H1 (cell line): Measurements from ENCODE around the gene CLEC2D. TPM values are rescaled to one million over a fixed set of nuclear protein-coding genes. Genes with fewer than 3 reads are reported as not detected.

ENCODE experiments used
- CTCF ChIA-PET: fragments of 300-600 bp; sonication (Branson Sonifier 250); formaldehyde crosslinking; loops from one replicate; lab custom pipeline; 2021; ENCODE audit not compliant: partially characterized antibody; lab: Charles Lee
- POLR2A ChIA-PET: fragments of 300-600 bp; sonication (Branson Sonifier 250); formaldehyde crosslinking; loops from one replicate; lab custom pipeline; 2021; ENCODE audit warnings: inconsistent platforms; ENCODE audit not compliant: partially characterized antibody; lab: Charles Lee
- DNase-seq, 2 experiments: peaks; one replicate each; pipeline versions ENCODE4 v3.0.0 to v3.0.0-alpha.2; 2010 to 2022; ENCODE audit warnings: low spot score in 2 of 2, low read depth in 1 of 2, mixed read lengths in 1 of 2
- FAIRE-seq: peaks from 2 replicates; lab custom pipeline; 2011; peaks lifted over from hg19 to GRCh38; lab: Jason Lieb, UNC
- H2AFZ ChIP-seq: 2 replicates; pipeline ENCODE4 v1.8.1; 2012; ENCODE audit warnings: low read length, inconsistent platforms
- H2AK5ac ChIP-seq: 2 replicates; pipeline ENCODE4 v1.6.1; 2013; ENCODE audit warnings: low read depth, low read length
- H2BK120ac ChIP-seq: replicated peaks from 2 replicates; pipeline ENCODE3; 2013; ENCODE audit warnings: low read depth, low read length, inconsistent platforms
- H2BK12ac ChIP-seq: 2 replicates; pipeline ENCODE4 v1.6.1; 2013; ENCODE audit warnings: low read depth, low read length
- H2BK15ac ChIP-seq: 2 replicates; pipeline ENCODE4 v1.6.1; 2013; ENCODE audit warnings: low read length
- H2BK20ac ChIP-seq: 2 replicates; pipeline ENCODE4 v1.6.1; 2013; ENCODE audit warnings: low read length
- H2BK5ac ChIP-seq: 2 replicates; pipeline ENCODE4 v1.6.1; 2013; ENCODE audit warnings: low read depth, low read length
- H3K14ac ChIP-seq: 2 replicates; pipeline ENCODE4 v1.6.1; 2013; ENCODE audit warnings: inconsistent platforms; ENCODE audit not compliant: insufficient read length
- H3K18ac ChIP-seq: 2 replicates; pipeline ENCODE4 v1.6.1; 2013; ENCODE audit warnings: low read length; ENCODE audit errors: extremely low read depth
- H3K23ac ChIP-seq: 2 replicates; pipeline ENCODE4 v1.6.1; 2013; ENCODE audit warnings: inconsistent platforms; ENCODE audit not compliant: insufficient read length
- H3K23me2 ChIP-seq: 2 replicates; pipeline ENCODE4 v1.6.1; 2013; ENCODE audit warnings: low read depth, low read length
- H3K27ac ChIP-seq: 2 replicates; pipeline ENCODE4 v1.6.1; 2011; ENCODE audit warnings: low read depth, low read length, inconsistent platforms
- H3K27me3 ChIP-seq, 4 experiments: replicated peaks in 1 of 4; 1 replicate in 1 of 4; 2 replicates in 3 of 4; pipeline versions ENCODE4 v1.6.1 to v1.8.1; 2011 to 2013; ENCODE audit warnings: low read length in 3 of 4, mild to moderate bottlenecking in 3 of 4, inconsistent platforms in 2 of 4, mixed read lengths in 2 of 4, moderate library complexity in 1 of 4; ENCODE audit not compliant: control insufficient read depth in 3 of 4, insufficient read depth in 3 of 4; ENCODE audit errors: extremely low read depth in 1 of 4
- H3K36me3 ChIP-seq, 4 experiments: 2 replicates each; pipeline versions ENCODE4 v1.6.1 to v1.8.1; 2011 to 2013; ENCODE audit warnings: mild to moderate bottlenecking in 4 of 4, low read length in 3 of 4, moderate library complexity in 2 of 4, control low read depth in 1 of 4, inconsistent platforms in 1 of 4; ENCODE audit not compliant: insufficient read depth in 4 of 4, control insufficient read depth in 2 of 4
- H3K4ac ChIP-seq: replicated peaks from 2 replicates; pipeline ENCODE3; 2013; ENCODE audit warnings: low read length, low read depth, mixed read lengths, inconsistent platforms; ENCODE audit not compliant: insufficient read length
- H3K4me1 ChIP-seq, 4 experiments: replicated peaks in 1 of 4; 1 replicate in 1 of 4; 2 replicates in 3 of 4; pipeline versions ENCODE4 v1.6.1 to v1.8.1; 2011 to 2013; ENCODE audit warnings: low read length in 3 of 4, inconsistent platforms in 2 of 4, mixed read lengths in 1 of 4; ENCODE audit not compliant: insufficient read depth in 4 of 4, control insufficient read depth in 3 of 4
- H3K4me2 ChIP-seq, 2 experiments: 2 replicates each; pipeline versions ENCODE4 v1.6.1 to v1.8.1; 2011 to 2013; ENCODE audit warnings: low read depth in 2 of 2, low read length in 2 of 2, control low read depth in 1 of 2, inconsistent platforms in 1 of 2, mild to moderate bottlenecking in 1 of 2; ENCODE audit not compliant: insufficient read depth in 1 of 2
- H3K4me3 ChIP-seq, 4 experiments: fragments of 200-600, 300-600 bp in 1 of 4; sonication (generic), shearing (Covaris generic), sonication (Bioruptor Twin) in 1 of 4; 2 replicates each; pipeline versions ENCODE4 v1.5.1 to v1.8.1; 2011 to 2016; ENCODE audit warnings: low read length in 4 of 4, low read depth in 3 of 4, control low read depth in 2 of 4, inconsistent platforms in 2 of 4, mild to moderate bottlenecking in 2 of 4, mixed read lengths in 1 of 4, moderate library complexity in 1 of 4; ENCODE audit not compliant: insufficient read depth in 2 of 4; ENCODE audit errors: extremely low read depth in 1 of 4
- H3K56ac ChIP-seq: replicated peaks from 2 replicates; pipeline ENCODE3; 2013; ENCODE audit warnings: low read depth, mild to moderate bottlenecking, mixed read lengths, low read length, inconsistent platforms; ENCODE audit not compliant: insufficient read length
- H3K79me1 ChIP-seq: 2 replicates; pipeline ENCODE4 v1.6.1; 2013; ENCODE audit warnings: low read depth, low read length, control low read depth
- H3K79me2 ChIP-seq, 2 experiments: 2 replicates each; pipeline versions ENCODE4 v1.6.1 to v1.8.1; 2012 to 2013; ENCODE audit warnings: low read length in 2 of 2, mild to moderate bottlenecking in 2 of 2, inconsistent platforms in 1 of 2; ENCODE audit not compliant: insufficient read depth in 2 of 2, control insufficient read depth in 1 of 2
- H3K9ac ChIP-seq, 4 experiments: replicated peaks in 1 of 4; 1 replicate in 1 of 4; 2 replicates in 3 of 4; pipeline versions ENCODE4 v1.6.1 to v1.8.1; 2011 to 2013; ENCODE audit warnings: low read depth in 3 of 4, low read length in 3 of 4, control low read depth in 2 of 4, mild to moderate bottlenecking in 2 of 4, moderate library complexity in 2 of 4, inconsistent platforms in 1 of 4; ENCODE audit errors: extremely low read depth in 1 of 4
- H3K9me3 ChIP-seq, 2 experiments: 2 replicates each; pipeline versions ENCODE4 v1.6.1 to v1.8.1; 2012 to 2013; ENCODE audit warnings: mild to moderate bottlenecking in 2 of 2, moderate library complexity in 2 of 2, control low read depth in 1 of 2, inconsistent platforms in 1 of 2, low read depth in 1 of 2, low read length in 1 of 2, mixed read lengths in 1 of 2; ENCODE audit not compliant: insufficient read depth in 2 of 2
- H4K20me1 ChIP-seq, 2 experiments: replicated peaks in 1 of 2; 2 replicates each; pipeline versions ENCODE3 to v1.8.1; 2011 to 2013; ENCODE audit warnings: inconsistent platforms in 2 of 2, low read length in 2 of 2, mild to moderate bottlenecking in 1 of 2; ENCODE audit not compliant: insufficient read depth in 2 of 2, control insufficient read depth in 1 of 2
- H4K5ac ChIP-seq: 2 replicates; pipeline ENCODE4 v1.6.1; 2013; ENCODE audit warnings: low read length, low read depth, mixed read lengths, inconsistent platforms; ENCODE audit not compliant: insufficient read length
- H4K8ac ChIP-seq: 2 replicates; pipeline ENCODE4 v1.8.0; 2013; ENCODE audit warnings: mild to moderate bottlenecking, moderate library complexity, low read length, inconsistent platforms; ENCODE audit not compliant: insufficient read depth; ENCODE audit errors: extremely low read depth
- H4K91ac ChIP-seq: replicated peaks from 2 replicates; pipeline ENCODE3; 2013; ENCODE audit warnings: low read length, mixed read lengths, inconsistent platforms; ENCODE audit not compliant: insufficient read length
- ASH2L ChIP-seq: fragments of 200-600, 300-600 bp; sonication (generic); IDR thresholded peaks from one replicate; pipeline ENCODE4 v1.7.1; 2017; ENCODE audit warnings: low read length
- CHD1 ChIP-seq: IDR thresholded peaks from 2 replicates; pipeline ENCODE4 v1.6.1; 2012; ENCODE audit warnings: low read depth, low read length, improper control_type of control experiment
- EGR1 ChIP-seq: IDR thresholded peaks from 2 replicates; pipeline ENCODE4 v1.6.1; 2011; ENCODE audit warnings: low read depth, low read length, borderline replicate concordance
- EZH2 ChIP-seq: fragments of 200-600 bp; sonication (generic); IDR thresholded peaks from 2 replicates; pipeline ENCODE4 v1.7.1; 2012; ENCODE audit warnings: low read depth, mild to moderate bottlenecking, moderate library complexity, low read length, inconsistent platforms; ENCODE audit not compliant: severe bottlenecking
- FOSL1 ChIP-seq: IDR thresholded peaks from 2 replicates; pipeline ENCODE4 v1.6.1; 2011; ENCODE audit warnings: mild to moderate bottlenecking, low read depth, low read length, moderate library complexity; ENCODE audit not compliant: insufficient read depth
- GABPA ChIP-seq: IDR thresholded peaks from 2 replicates; pipeline ENCODE4 v1.6.1; 2011; ENCODE audit warnings: mild to moderate bottlenecking, low read length, moderate library complexity, borderline replicate concordance; ENCODE audit not compliant: insufficient read depth
- HDAC2 ChIP-seq, 2 experiments: fragments of 300-600 bp in 1 of 2; sonication (generic) in 1 of 2; IDR thresholded peaks; 2 replicates each; pipeline ENCODE4 v1.6.1; 2011 to 2012; ENCODE audit warnings: low read depth in 2 of 2, low read length in 2 of 2, mild to moderate bottlenecking in 2 of 2, moderate library complexity in 2 of 2, borderline replicate concordance in 1 of 2, inconsistent platforms in 1 of 2
- HDAC6 ChIP-seq: IDR thresholded peaks from one replicate; pipeline ENCODE4 v1.7.1; 2012; ENCODE audit warnings: low read depth, mild to moderate bottlenecking, inconsistent platforms, low read length, moderate library complexity
- KDM1A ChIP-seq: fragments of 200-600, 300-600 bp; sonication (generic); IDR thresholded peaks from 2 replicates; pipeline ENCODE4 v1.7.1; 2016; ENCODE audit warnings: mild to moderate bottlenecking, low read length, borderline replicate concordance
- MAFK ChIP-seq: IDR thresholded peaks from 2 replicates; pipeline ENCODE4 v1.6.1; 2012; ENCODE audit warnings: low read depth, mild to moderate bottlenecking, improper control_type of control experiment, low read length
- POLR2AphosphoS5 ChIP-seq: IDR thresholded peaks from 2 replicates; pipeline ENCODE4 v1.6.1; 2011; ENCODE audit warnings: low read depth, low read length
- SIN3A ChIP-seq, 2 experiments: IDR thresholded peaks in 1 of 2; conservative IDR thresholded peaks in 1 of 2; 2 replicates each; pipeline ENCODE4 v1.6.1; 2011 to 2012; ENCODE audit warnings: low read length in 2 of 2, improper control_type of control experiment in 1 of 2, low read depth in 1 of 2, mild to moderate bottlenecking in 1 of 2
- SIX5 ChIP-seq: IDR thresholded peaks from 2 replicates; pipeline ENCODE4 v1.6.1; 2011; ENCODE audit warnings: mild to moderate bottlenecking, low read depth, low read length
- TAF1 ChIP-seq: IDR thresholded peaks from 2 replicates; pipeline ENCODE4 v1.6.1; 2011; ENCODE audit warnings: mild to moderate bottlenecking, low read depth, low read length
- WGBS, 2 experiments: shearing (Covaris generic) in 1 of 2; methylation state at CpG; one replicate each; pipeline versions ENCODE4 v1.1.6 to v1.1.7; 2013 to 2015; ENCODE audit warnings: low lambda C conversion rate in 2 of 2, mixed read lengths in 2 of 2, inconsistent platforms in 1 of 2, low coverage in 1 of 2, missing lambda C conversion rate in 1 of 2; ENCODE audit not compliant: insufficient replicate concordance in 2 of 2, insufficient coverage in 1 of 2, insufficient read length in 1 of 2; ENCODE audit errors: extremely low coverage in 1 of 2, missing lambda C conversion rate in 1 of 2; 5-methylcytosine and 5-hydroxymethylcytosine counted together
- polyA plus RNA-seq, 7 experiments: library from polyadenylated mRNA; depleted of rRNA in 3 of 7; stranded (reverse) in 5 of 7; unstranded in 2 of 7; fragments of >200 nt in 5 of 7; fragments of 200-250 nt in 2 of 7; gene quantifications; 1 replicate in 5 of 7; 2 replicates in 1 of 7; 4 replicates in 1 of 7; pipeline versions ENCODE4 v1.2.1 to v1.2.3, GENCODE V29; 2011 to 2013; ENCODE audit warnings: missing spikeins in 2 of 7, mixed read lengths in 2 of 7
- total RNA-seq: library from RNA; stranded (reverse); fragmentation: NEBNext Ultra II Directional; extraction: Animal tissue kit (Norgen Biotek cat#: 25700); gene quantifications from 2 replicates; pipeline ENCODE4 v1.2.1, GENCODE V29; 2021

Gene CLEC2D
- total and polyA plus RNA-seq, 2 of the 8 experiments (the other 6 are each of a cell fraction or from before 2014, with no cell fraction given): 4.2 to 6.2 TPM

DNA sequence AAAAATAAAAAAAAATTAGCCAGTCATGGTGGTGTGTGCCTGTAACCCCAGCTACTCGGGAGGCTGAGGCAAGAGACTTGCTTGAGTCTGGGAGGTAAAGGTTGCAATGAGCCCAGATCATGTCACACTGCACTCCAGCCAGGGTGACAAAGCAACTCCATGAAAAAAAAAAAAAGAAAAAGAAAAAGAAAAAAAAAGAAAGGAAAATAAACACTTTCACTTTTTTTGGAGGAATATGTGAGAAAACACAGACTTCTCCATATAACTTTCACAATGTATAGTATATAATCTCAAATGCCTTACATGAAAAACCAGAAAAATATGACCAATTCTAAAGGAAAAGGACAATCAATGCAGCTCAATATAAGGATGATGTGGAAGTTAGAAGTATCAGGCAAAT lies 54.5 kb downstream of the CLEC2D start:
- Histone ChIP-seq H4K20me1 (no peaks in the 10 kb centered on the region), H3K56ac (no peak overlapping the region), H2AFZ (no peak overlapping the region), H3K4me1 (no peaks in the 10 kb centered on the region), H4K8ac (no peak overlapping the region), H3K79me1 (no peaks in the 10 kb centered on the region), H3K27me3 (no peaks in the 10 kb centered on the region), H3K79me2 (no peaks in the 10 kb centered on the region), H3K9me3 (no peaks in the 10 kb centered on the region), H2BK15ac (no peak overlapping the region), H3K23me2 (no peaks in the 10 kb centered on the region), H2AK5ac (no peak overlapping the region), H2BK120ac (no peak overlapping the region), H3K23ac (no peak overlapping the region), H3K36me3 (no peaks in the 10 kb centered on the region), H2BK12ac (no peak overlapping the region), H3K4me3 (no peak overlapping the region), H3K9ac (no peak overlapping the region), H3K4ac (no peak overlapping the region), H3K4me2 (no peak overlapping the region), H3K27ac (no peak overlapping the region), H4K5ac (no peak overlapping the region), H2BK5ac (no peak overlapping the region), H4K91ac (no peak overlapping the region), H2BK20ac (no peak overlapping the region), H3K14ac (no peak overlapping the region), H3K18ac (no peak overlapping the region)
- CTCF ChIA-PET: interaction anchor here (0.7 to 3.6 kb wide), 2 partner anchors 16 to 26 kb away, joined by 3 to 16 read pairs; no protein-coding TSS in a partner anchor
- FAIRE-seq (no peak), DNase-seq (no peak)
- POLR2A ChIA-PET: interaction anchor here (0.6 kb wide), 1 partner anchor 102 kb away, joined by 3 read pairs; no protein-coding TSS in a partner anchor
- WGBS, 2 experiments: 71% methylated on average over 1 of the region's 1 CpG; no CpG with 5 or more reads in 1 of the 2 experiments
- TF ChIP-seq SIX5 (no peak), SIN3A (conservative IDR thresholded peaks at IDR 0.05 in 1 of 2, IDR thresholded peaks at IDR 0.05 in 1 of 2; ENCODE audit: low read depth in 1 of 2, low read length in 2 of 2) (no peak), MAFK (no peak), POLR2AphosphoS5 (no peak), CHD1 (no peak), HDAC6 (no peak), FOSL1 (no peak), HDAC2 (IDR thresholded peaks at IDR 0.05; ENCODE audit: borderline replicate concordance in 1 of 2, low read depth in 2 of 2, low read length in 2 of 2) (no peak), EZH2 (no peak), TAF1 (no peak), ASH2L (no peak), KDM1A (no peak), EGR1 (no peak), GABPA (no peak)
